ENCODE data around the gene CADM1.

The CADM1 gene

DNA sequence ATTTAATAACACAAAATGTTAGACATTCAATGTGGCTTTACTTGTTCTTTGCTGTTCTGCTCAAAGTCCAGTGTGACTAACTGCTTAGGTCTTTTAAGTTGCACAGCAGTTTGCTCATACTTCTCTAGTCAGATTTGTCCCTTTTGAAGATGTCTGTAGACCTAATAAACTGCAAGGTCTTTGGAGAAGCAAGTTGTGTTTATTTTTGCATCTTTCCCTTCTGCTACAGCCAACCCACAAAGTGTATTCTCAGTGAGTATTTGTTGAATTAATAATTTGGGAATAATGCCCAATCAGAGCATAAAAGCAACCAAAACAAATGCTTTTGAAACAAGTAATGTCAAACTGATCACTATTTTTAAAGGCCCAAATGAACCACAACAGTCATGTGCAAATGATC is 312.5 kb downstream of the CADM1 start:
- in situ Hi-C loops (cut with MboI; ENCODE audit: low sequenced_read_pairs), result no loop called here

DNA sequence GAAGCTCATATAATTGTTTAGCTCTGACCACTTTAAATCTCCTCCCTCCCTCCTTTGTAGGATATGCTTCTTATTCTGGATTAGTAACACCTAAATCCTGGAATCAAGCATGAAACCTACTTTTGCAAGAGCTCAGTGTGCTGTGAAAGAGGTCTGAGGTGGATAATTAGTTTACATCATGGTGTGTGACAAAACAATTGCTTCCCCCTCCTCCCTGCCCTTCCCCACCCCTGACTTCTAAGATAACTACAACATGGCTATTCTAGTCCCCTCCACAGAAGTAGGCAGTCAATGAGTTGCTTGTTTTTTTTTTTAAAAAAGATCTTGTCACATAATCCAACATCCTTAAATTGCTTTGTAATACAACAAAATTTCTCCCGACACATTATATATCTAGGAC is 314.0 kb downstream of the CADM1 start:
- in situ Hi-C loops (cut with MboI; ENCODE audit: low sequenced_read_pairs), result no loop called here

DNA sequence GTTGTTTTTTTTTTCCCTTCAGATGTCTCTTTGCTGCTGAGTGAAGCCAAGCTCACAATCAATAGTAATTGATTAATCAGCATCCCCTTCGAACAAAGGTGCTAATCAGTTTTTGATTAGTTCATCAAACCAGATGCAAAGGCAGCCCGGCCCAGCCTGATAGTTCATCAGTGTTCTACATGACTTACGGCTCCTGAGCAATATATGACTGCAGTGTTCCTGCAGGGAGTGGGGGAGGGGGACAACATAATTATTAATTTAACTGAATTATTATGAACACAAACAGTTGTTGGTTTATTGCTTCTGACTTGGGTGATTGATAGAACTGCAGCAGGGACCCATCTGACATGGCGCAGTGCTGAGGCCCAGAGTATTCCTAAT is 315.3 kb downstream of the CADM1 start:
- in situ Hi-C loops (cut with MboI; ENCODE audit: low sequenced_read_pairs), result no loop called here

DNA sequence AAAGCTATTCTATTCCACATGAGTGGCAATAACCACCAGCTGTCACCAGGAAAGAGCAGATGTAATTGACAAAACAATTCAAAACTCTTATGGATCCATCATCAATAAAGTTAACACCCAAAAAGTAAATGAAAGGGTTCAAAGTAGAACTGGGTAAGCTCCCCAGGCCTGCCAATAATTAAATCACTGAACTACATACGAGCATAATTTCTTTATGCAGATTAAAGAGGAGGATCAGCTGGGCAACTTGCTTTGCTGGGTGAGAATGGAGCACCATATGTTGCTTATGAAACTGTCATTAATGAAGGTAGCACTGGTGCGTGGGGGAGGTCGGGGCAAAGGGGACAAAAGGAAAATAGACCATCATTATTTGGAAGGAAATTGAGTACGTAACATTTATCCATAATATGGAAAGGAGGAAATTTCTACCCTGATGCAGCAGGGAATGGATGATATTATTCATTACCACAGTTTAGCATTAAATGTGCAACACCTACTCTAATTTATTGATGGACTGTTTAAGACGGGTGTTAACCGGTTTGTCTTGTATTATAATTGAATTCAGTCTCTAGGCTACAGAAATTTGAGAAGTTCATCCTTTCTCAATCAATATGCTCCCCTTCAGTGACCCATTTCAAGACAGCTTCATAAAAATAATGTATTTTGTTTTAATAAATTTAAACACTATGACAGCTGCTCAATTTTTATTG is 315.9 kb downstream of the CADM1 start:
- in situ Hi-C loops (cut with MboI; ENCODE audit: low sequenced_read_pairs), result no loop called here

DNA sequence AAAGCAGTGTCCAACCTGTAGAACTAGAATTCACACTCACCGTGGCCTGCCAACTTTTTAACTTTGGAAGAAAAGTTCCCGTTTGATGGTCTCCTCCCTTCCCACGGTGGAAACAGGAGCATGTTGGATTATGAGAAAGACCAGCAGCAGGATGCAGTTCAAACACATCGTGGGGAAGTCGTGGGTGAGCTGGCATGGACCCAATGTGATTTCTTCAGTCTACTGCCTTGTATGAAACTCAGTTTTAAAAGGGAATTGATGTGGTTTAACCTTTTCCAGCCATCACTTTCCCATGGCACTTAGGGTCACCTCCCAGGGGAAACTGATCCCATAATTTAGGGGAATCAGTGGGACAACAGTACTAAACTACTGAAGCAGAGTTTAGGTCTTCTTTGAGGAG is 318.3 kb downstream of the CADM1 start:
- in situ Hi-C loops (cut with MboI; ENCODE audit: low sequenced_read_pairs), result no loop called here

DNA sequence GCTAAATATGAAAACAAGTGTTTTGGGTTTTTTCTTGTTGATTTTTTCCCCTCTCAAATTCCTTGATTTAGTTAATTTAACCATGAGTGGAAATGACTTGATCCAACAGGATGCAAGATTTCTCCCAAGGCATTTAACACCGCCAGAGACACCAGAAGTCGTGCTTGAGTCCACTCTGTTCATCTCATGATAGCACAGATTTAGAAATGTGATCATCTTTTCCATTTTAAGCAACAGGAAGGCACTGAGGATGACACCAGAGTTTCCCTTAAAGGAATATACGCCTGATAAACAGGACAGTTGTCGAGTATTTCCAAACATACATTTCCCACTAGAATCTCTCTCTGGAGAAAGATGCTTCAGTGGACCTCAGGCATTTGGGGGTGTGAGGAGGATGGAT is 318.7 kb downstream of the CADM1 start:
- in situ Hi-C loops (cut with MboI; ENCODE audit: low sequenced_read_pairs), result no loop called here

DNA sequence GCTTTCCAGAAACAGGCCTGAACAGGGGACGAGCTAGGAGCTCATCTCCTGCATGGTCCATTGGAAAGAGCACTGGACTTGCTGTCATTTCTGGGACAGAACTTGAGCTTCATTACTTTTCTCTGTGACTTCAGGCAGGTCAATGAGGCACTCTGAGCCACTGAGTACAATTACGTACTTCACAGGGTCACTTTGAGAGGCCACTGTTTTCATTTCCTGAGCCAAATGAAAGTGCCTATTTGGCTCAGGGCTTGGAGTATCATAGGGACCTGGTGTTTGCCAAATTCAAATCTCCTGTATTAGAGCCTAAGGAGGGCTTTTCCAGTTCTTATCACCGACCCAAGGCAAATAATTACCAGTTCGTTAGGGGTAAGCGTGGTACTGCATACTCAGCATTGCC is 319.3 kb downstream of the CADM1 start:
- in situ Hi-C loops (cut with MboI; ENCODE audit: low sequenced_read_pairs), result no loop called here

DNA sequence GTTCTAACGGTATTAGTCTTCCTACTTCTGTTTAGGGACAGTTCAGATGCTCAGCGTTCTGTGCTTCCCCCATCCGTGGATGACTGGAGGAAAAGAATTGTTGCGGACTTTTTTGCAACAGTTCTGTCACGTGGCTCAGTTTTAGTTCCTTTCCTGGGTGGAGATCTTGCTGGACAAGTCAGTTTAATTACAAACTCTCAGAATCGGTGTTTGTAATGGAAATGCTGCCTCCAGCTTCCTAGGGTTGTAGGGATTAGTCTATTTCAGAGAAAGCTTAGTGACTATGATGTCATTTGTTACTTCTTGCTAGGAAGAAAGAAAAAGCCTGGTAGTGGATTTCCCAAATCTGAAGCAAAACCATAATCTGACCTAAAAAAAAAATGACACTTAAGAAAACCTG is 320.4 kb downstream of the CADM1 start:
- in situ Hi-C loops (cut with MboI; ENCODE audit: low sequenced_read_pairs), result no loop called here

DNA sequence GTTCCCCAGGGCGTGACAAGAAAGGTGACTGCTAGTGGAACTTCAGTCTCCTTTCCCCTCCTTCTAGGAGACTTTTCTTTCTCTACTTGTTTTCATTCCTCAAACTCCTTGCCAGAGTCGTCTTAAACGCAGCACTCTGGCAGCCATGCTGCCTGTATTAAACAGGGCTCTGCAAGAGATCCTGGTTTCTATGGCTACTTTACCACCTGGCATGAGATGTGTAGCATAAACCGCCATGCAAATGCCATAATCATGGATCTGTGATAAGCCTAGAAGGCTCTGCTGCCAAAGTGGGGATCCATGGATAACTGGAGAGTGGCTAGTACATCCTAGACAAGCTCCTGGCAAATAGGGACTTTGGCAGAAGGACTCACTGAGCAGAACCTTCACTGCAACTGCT is 321.1 kb downstream of the CADM1 start:
- in situ Hi-C loops (cut with MboI; ENCODE audit: low sequenced_read_pairs), result no loop called here

DNA sequence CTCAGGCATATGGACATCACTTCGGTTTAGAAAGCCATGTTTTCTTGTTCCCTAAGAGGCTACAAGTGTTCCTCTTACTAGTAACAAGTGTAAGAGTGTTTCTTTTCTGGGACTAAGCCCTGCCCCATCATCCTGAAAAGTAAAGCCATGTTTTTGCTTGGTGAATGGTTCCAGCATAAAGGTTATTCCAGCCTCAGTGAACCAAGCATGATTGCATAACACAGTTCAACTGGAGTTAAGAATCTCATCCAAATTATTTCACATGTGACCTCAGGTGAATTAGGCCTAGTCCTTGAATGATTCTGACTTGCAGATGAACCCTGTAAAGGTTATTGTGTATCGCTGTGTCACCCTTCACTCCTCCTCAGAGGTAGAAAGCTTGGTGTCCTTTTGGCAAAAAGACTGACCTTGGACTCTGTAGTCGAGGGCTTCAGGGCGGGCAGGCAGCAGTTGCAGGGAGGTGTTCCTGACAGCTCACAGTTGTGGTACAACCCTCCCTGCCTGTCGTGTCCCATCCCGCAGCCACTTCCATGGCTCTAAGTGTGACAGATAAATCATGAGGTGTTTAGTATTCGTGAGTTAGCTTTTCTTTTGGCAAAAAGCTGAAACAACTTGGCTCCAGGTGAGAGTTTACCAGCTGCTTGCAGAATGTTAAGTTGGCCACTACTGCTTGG is 321.8 kb downstream of the CADM1 start:
- in situ Hi-C loops (cut with MboI; ENCODE audit: low sequenced_read_pairs), result no loop called here

DNA sequence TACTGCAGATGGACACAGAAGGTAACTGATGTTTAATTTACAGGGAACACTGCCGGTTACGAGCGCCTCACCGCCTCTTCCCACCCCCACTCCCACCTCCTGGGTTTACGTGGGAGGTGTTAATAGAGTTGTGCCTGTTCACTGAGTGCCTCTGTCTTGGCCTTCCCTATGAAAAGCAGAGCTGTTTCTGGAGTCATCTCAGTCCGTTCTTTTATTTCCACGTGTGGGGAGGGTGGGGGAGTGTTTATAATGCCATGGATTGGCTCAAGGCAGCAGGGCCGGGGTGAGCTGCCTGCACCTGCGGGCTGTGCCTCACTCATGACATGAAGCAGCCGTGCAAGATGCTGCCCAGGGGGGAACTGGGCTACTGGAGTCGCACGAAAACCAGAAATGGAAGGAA is 322.7 kb downstream of the CADM1 start:
- in situ Hi-C loops (cut with MboI; ENCODE audit: low sequenced_read_pairs), result no loop called here

DNA sequence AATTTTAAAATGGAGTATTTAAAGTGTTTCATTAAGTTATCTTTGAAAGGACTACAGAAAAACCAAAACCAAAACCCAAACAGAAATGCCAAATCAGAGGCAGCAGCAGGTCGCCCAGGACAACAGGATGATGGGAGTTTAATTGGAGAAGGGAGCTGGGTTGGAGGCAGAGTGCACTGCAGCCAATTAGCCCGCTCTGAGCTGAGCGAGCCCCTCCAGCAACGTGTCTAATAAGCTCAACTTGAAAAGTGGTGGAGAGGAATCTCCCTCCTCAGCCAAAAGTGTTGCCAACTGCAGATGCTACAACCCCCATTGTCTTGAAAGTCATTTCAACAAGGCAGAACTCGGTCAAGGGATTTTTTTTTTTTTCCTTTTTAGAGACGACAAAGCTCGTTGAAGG is 323.9 kb downstream of the CADM1 start:
- in situ Hi-C loops (cut with MboI; ENCODE audit: low sequenced_read_pairs), result no loop called here

DNA sequence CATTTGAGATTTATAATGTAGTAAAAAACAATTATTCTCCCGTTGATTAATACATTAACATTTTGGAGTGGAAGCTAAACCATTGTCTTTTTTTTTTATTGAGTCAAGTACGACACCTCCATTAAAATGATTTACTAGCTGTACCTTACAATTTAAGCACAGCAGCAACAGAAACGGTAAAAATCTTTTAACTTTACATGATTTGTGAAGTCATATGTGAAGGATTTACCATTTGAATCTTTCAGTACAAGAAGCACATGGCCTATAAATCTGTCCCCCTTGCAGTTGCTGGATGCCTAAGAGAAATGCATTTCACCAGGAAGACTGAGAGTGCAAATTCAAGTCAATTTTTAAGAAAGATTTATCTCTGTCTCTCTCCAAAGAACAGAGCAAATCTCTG is 324.6 kb downstream of the CADM1 start:
- in situ Hi-C loops (cut with MboI; ENCODE audit: low sequenced_read_pairs), result no loop called here

DNA sequence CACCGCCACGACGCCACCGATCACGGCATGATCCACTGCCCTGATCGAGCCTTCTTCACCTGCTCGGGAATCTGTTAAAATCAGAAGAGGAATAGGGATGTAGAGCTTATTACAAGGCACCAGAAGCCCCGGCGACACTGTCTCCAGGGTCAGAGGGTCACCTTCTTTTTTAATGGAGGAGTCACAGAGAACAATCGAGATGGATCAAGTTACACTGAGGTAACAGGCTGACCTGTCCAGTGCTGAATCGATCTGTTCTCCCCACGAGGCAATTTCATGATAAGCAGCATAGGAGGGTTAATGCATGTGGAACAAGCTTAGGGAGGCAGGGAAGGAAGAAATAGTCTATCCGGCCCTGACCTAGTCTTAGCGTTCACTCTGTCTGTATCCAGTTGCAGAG is 325.5 kb downstream of the CADM1 start:
- in situ Hi-C loops (cut with MboI; ENCODE audit: low sequenced_read_pairs), result no loop called here

DNA sequence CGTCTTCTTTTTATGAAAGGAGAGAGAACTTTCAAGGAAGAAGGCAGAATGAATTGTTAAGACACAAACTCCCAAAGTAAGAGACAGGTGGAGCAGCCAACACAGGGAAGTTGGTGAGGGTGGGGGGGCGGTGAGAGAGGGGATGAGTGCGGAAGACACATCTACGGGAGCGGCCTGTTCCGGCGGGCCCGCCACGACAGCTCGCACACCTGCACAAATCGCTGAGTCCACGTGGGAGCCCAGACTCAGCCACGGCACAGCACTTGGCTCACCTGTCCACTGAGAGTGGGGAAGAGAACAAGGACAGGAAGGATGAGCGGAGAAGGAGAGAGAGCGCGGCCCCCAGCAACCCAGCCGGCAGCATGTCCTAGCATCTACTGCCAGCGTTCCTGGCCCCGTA is 331.1 kb downstream of the CADM1 start:
- in situ Hi-C loops (cut with MboI; ENCODE audit: low sequenced_read_pairs), result no loop called here

DNA sequence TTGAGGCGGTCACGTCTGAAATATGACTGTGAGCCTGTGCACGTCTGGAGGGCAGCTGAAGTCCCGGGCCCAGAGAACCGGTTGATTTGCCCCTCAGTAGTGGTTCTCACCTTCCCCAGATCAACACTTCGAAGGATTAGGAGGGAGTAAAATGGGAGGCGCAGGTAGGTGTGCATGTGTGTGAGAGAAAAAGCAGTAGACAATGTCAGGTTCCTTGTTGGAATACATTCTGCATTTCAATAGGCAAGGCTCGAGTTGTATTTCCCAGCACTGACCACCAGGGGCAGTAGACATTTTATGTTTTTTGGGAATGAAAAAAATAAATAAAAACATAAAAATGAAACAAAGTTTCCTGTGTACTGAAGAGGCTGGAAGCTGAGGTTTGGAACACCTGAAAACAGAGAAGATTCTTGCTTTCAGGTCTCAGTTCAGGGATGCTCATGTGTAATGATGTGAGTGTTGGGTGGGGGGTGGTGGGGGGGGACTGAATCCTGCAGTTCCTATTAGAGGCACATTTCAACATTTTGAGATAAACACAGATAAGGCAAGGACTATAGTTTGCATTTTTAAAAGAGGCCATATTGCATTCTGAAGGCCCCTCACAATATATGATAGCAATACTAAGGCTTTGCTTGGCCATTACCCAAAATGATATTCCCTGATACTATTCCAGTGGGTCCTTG is 333.9 kb downstream of the CADM1 start:
- in situ Hi-C loops (cut with MboI; ENCODE audit: low sequenced_read_pairs), result no loop called here

DNA sequence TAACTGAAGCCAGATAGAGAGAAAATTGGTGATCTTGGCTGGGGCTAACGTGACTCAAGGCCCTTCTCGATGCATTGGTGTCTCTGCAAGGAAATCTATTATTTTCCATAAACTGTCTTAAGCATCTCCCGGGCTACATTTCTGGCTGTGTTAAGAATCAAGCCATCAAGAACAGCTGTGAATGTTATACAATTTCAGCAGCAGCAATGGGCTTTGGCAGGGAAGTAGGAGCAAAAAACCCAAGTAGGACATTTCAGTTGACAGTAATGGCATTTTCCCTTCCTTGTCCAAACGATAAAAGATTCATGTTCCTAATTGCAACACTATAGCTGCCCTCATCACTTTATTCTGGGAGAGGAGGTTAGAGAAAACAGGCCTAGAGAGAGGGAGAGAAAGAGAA is 335.0 kb downstream of the CADM1 start:
- in situ Hi-C loops (cut with MboI; ENCODE audit: low sequenced_read_pairs), result no loop called here

DNA sequence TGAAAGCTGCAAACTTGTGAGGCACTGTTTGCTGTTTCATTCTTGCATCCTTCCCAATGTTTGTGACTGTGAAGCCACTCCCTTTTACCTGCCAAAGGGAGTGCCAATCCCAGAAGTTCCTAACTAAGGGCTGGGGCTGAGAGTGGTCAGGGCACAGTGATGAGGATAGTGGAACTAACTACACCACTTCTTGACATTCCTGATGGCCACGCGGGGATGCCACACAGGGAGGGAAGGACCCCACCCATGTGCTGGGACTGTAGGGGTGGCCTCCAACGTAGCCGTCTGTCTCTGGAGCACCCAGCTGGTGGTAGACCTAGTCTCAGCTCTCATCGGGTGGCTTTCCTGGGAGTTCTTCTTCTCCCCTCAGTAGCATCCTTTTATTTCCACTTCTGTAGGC is 335.5 kb downstream of the CADM1 start:
- in situ Hi-C loops (cut with MboI; ENCODE audit: low sequenced_read_pairs), result no loop called here

DNA sequence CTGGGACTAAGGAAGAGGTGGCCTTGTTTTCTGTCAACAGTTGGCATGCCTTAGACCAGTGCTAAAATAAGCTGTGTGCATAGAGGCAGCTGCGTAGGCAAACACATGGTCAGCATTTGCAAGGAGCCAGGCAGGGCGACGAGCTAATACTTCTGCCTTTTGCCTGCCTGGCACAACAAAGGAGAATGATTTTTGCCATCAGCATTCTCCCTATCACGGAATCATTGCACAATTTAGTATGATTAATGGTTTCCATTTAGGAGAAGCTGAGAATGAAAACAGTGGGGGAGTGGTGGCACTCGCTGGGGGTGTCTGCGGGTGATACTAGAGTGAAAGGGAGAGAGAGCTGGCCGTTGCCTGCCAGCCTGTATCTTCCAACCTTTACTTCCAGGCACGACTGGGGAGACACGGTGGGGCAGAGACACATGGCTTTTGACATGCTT is 336.0 kb downstream of the CADM1 start:
- in situ Hi-C loops (cut with MboI; ENCODE audit: low sequenced_read_pairs), result no loop called here

DNA sequence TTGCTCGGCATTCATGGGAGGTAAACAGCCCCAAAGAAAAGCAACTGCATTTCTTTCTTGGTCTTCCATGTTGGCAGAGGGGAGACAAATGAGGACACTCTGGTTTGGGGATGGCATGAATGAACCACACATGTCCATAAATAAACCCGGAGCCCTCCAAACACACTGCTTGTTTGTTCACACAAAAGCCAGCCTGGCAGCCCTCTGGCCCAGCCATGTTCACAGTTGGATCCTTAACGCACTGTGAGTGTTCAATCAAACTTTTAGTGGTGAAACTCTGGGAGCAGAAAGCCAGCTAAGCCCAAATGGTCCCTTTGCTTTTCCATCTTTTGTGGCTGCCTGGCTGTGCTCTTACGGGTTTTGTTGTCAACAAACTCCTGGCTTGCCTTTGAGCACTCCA is 336.8 kb downstream of the CADM1 start:
- in situ Hi-C loops (cut with MboI; ENCODE audit: low sequenced_read_pairs), result no loop called here

DNA sequence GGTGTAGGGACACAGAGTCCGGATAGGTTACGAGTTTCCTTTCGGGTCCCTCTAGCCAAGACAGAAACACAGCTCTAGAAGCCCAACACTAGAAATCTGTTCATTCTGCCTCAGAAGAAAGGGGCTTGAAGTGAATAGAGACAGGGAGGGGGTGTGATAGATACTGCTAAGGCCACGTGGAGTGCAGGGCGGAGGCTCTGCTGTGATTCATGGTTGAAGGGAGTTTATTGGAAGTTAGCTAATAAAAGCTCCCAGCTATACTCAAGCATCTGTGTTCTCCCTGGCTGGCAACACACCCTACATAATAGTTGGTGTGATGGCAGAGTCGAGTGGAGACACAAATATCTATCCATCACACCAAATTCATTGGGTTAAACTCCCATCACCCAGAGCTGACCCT is 337.4 kb downstream of the CADM1 start:
- in situ Hi-C loops (cut with MboI; ENCODE audit: low sequenced_read_pairs), result no loop called here

DNA sequence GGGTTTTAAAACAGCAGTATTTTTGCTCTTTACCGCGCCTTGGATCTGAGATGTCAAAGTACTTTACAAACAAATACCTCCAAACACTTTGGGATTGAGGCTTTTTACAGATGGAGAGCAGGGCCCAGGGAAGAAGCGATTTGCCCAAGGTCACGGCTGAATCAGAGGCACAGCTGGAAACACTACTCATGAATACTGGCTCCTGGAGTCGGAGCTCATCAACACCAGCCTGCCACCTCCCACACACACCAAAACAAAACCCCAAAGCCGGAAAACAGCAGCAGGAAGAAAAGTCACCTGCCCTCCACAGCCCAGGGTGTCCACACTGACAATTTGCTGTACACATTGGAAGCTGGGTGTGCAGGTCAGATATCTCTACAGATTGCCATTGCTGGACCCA is 339.4 kb downstream of the CADM1 start:
- in situ Hi-C loops (cut with MboI; ENCODE audit: low sequenced_read_pairs), result no loop called here
